Breast epithelium (tissue), 4 donors: ENCODE measurements around the gene ZNF503. TPM values are rescaled to one million over a fixed set of nuclear protein-coding genes. Genes with fewer than 3 reads are reported as not detected.

Source experiments
- DNase-seq, 2 donors: peaks; one replicate each; pipeline ENCODE4 v3.0.0-alpha.2; 2019; ENCODE audit warnings: low spot score in 2 of 2
- H3K27ac ChIP-seq, 2 donors: fragments of 200-600 bp; sonication (generic) in 1 of 2; one replicate each; pipeline ENCODE4 v1.5.1; 2016 to 2019; ENCODE audit warnings: mild to moderate bottlenecking in 1 of 2
- H3K27me3 ChIP-seq, 2 donors: fragments of 200-600 bp; sonication (generic) in 1 of 2; one replicate each; pipeline versions ENCODE4 v1.5.1 to v1.6.0; 2017 to 2019; ENCODE audit warnings: control low read depth in 1 of 2, mild to moderate bottlenecking in 1 of 2
- H3K36me3 ChIP-seq: fragments of 200-600 bp; one replicate; pipeline ENCODE4 v1.5.1; 2019
- H3K4me1 ChIP-seq, 2 donors: fragments of 200-600 bp; sonication (generic); one replicate each; pipeline ENCODE4 v1.5.1; 2016 to 2019; ENCODE audit warnings: control low read depth in 1 of 2
- H3K4me3 ChIP-seq, 3 donors: fragments of 200-600 bp; sonication (generic); 1 replicate in 2 of 3; 2 replicates in 1 of 3; pipeline ENCODE4 v1.5.1; 2016 to 2019; ENCODE audit warnings: mild to moderate bottlenecking in 3 of 3, moderate library complexity in 2 of 3
- H3K9me3 ChIP-seq, 2 donors: fragments of 200-600 bp; sonication (generic) in 1 of 2; one replicate each; pipeline ENCODE4 v1.5.1; 2016 to 2019; ENCODE audit warnings: control low read depth in 1 of 2
- CTCF ChIP-seq, 3 donors: fragments of 450-650 bp; IDR thresholded peaks; one replicate each; pipeline ENCODE4 v1.5.1; 2016 to 2017; ENCODE audit warnings: antibody characterized with exemption in 3 of 3, mild to moderate bottlenecking in 3 of 3, moderate library complexity in 3 of 3
- POLR2A ChIP-seq: fragments of 450-650 bp; IDR thresholded peaks from one replicate; pipeline ENCODE4 v1.6.1; 2016; ENCODE audit warnings: antibody characterized with exemption, mild to moderate bottlenecking, moderate library complexity
- POLR2AphosphoS5 ChIP-seq, 3 donors: sonication (generic); formaldehyde crosslinking; IDR thresholded peaks; one replicate each; pipeline ENCODE4 v1.6.1; 2017; ENCODE audit warnings: antibody characterized with exemption in 3 of 3
- intact Hi-C: fragments of 100-400 bp; cut with DNase I; formaldehyde crosslinking; loops from one replicate; pipeline ENCODE4 v1.15.1; 2023; ENCODE audit warnings: low total_unique reads
- total RNA-seq, 3 donors: library from RNA; depleted of rRNA; stranded (reverse); fragments of >200 nt; gene quantifications; one replicate each; pipeline ENCODE4 v1.1.0, GENCODE V29; 2016

ZNF503 gene
- total RNA-seq, 3 donors from 2014 or later: 3.6 to 10.9 (median 7.6) TPM

- H3K9me3 ChIP-seq: no peaks in the 10 kb centered on the region
- H3K36me3 ChIP-seq: no peaks in the 10 kb centered on the region
- H3K4me1 ChIP-seq: no peaks in the 10 kb centered on the region
- intact Hi-C loops: no loop called here
- no peak overlapping the region for H3K27ac ChIP-seq
- no peak for TF ChIP-seq CTCF (IDR thresholded peaks at IDR 0.05)
- no peak for TF ChIP-seq POLR2AphosphoS5 (IDR thresholded peaks at IDR 0.05)
- TF ChIP-seq POLR2A: no peak
- H3K4me3 ChIP-seq: no peak overlapping the region
- no peaks in the 10 kb centered on the region for H3K27me3 ChIP-seq
- no peak for DNase-seq
Measured at GRCh38 chr10:75418712-75419111, 17.1 kb upstream of the ZNF503 start.

GRCh38 chr10:75418293-75418692, 16.7 kb upstream of the ZNF503 start:
- H3K27me3 ChIP-seq: no peaks in the 10 kb centered on the region
- no peak overlapping the region for H3K4me3 ChIP-seq
- H3K27ac ChIP-seq: no peak overlapping the region
- no peaks in the 10 kb centered on the region for H3K36me3 ChIP-seq
- intact Hi-C loops: no loop called here
- H3K4me1 ChIP-seq: no peaks in the 10 kb centered on the region
- no peak for DNase-seq
- H3K9me3 ChIP-seq: no peaks in the 10 kb centered on the region
- TF ChIP-seq CTCF (IDR thresholded peaks at IDR 0.05) (no peak), POLR2A (no peak), POLR2AphosphoS5 (IDR thresholded peaks at IDR 0.05) (no peak)

GRCh38 chr10:75417522-75417927, 16.0 kb upstream of the ZNF503 start:
- no peak for DNase-seq
- H3K4me1 ChIP-seq: no peaks in the 10 kb centered on the region
- no peak overlapping the region for H3K27ac ChIP-seq
- no peaks in the 10 kb centered on the region for H3K9me3 ChIP-seq
- no peaks in the 10 kb centered on the region for H3K36me3 ChIP-seq
- no peak overlapping the region for H3K4me3 ChIP-seq
- intact Hi-C loops: no loop called here
- no peak for TF ChIP-seq POLR2AphosphoS5 (IDR thresholded peaks at IDR 0.05)
- no peak for TF ChIP-seq CTCF (IDR thresholded peaks at IDR 0.05)
- TF ChIP-seq POLR2A: no peak
- no peaks in the 10 kb centered on the region for H3K27me3 ChIP-seq

- no peak for DNase-seq
- Histone ChIP-seq H3K27me3 (no peaks in the 10 kb centered on the region), H3K27ac (no peak overlapping the region), H3K4me1 (no peaks in the 10 kb centered on the region), H3K9me3 (no peaks in the 10 kb centered on the region), H3K36me3 (no peaks in the 10 kb centered on the region), H3K4me3 (no peak overlapping the region)
- no peak for TF ChIP-seq CTCF (IDR thresholded peaks at IDR 0.05)
- no peak for TF ChIP-seq POLR2AphosphoS5 (IDR thresholded peaks at IDR 0.05)
- no peak for TF ChIP-seq POLR2A
- intact Hi-C loops: no loop called here
Measured at GRCh38 chr10:75414527-75414926, 13.0 kb upstream of the ZNF503 start.

- Histone ChIP-seq H3K27me3 (no peaks in the 10 kb centered on the region), H3K36me3 (no peaks in the 10 kb centered on the region), H3K9me3 (no peaks in the 10 kb centered on the region), H3K27ac (peak overlapping the region; percentile 87 to 94), H3K4me3 (peak overlapping the region in 1 of 3 donors; percentile 81), H3K4me1 (no peaks in the 10 kb centered on the region)
- no peak for TF ChIP-seq POLR2A
- TF ChIP-seq POLR2AphosphoS5 (IDR thresholded peaks at IDR 0.05): no peak
- TF ChIP-seq CTCF (IDR thresholded peaks at IDR 0.05): no peak
- DNase-seq: no peak
- intact Hi-C loops: no loop called here
Measured at GRCh38 chr10:75410132-75411005, 8.8 kb upstream of the ZNF503 start.
